HepG2 (cell line): Measurements from ENCODE around the gene TLX1. TPM values are rescaled to one million over a fixed set of nuclear protein-coding genes. Genes with fewer than 3 reads are reported as not detected.

Experiments used
- ATAC-seq: fragments of 200-7000 bp; cut with Tn5 transposase; 3 replicates; pipeline ENCODE4 v1.9.1; 2020; ENCODE audit warnings: mild to moderate bottlenecking, moderate library complexity
- BruUV-seq: library from RNA; stranded (reverse); fragments of 400-500 nt; replicated peaks from 2 replicates; lab custom pipeline; 2021; lab: Mats Ljungman, UMichigan
- CTCF ChIA-PET: fragments of 300-600 bp; formaldehyde crosslinking; extraction: SDS; loops from one replicate; lab custom pipeline; 2021; ENCODE audit warnings: low total read pairs, inconsistent platforms, low intra/inter-chr PET ratio; lab: Yijun Ruan, JAX
- POLR2A ChIA-PET: fragments of 350-600 bp; sonication (Branson Sonifier 250); formaldehyde crosslinking; loops from one replicate; lab custom pipeline; 2020; ENCODE audit warnings: antibody characterized with exemption, inconsistent platforms; lab: Yijun Ruan, JAX
- DNase-seq: peaks from one replicate; pipeline ENCODE4 v3.0.0-alpha.2; 2015; ENCODE audit warnings: low spot score
- FAIRE-seq: peaks from 3 replicates; lab custom pipeline; 2011; peaks lifted over from hg19 to GRCh38; lab: Jason Lieb, UNC
- H2AFZ ChIP-seq: one replicate; pipeline ENCODE4 v1.6.1; 2011; ENCODE audit warnings: low read length, inconsistent platforms
- H3K27ac ChIP-seq: fragments of 300-600 bp; 3 replicates; pipeline ENCODE4 v1.8.0; 2011; ENCODE audit warnings: mixed run types, mild to moderate bottlenecking, mixed read lengths, low read length, inconsistent platforms; ENCODE audit not compliant: insufficient read depth; ENCODE audit errors: extremely low read length
- H3K27me3 ChIP-seq, 2 experiments: fragments of 200-600 bp in 1 of 2; 2 replicates in 1 of 2; 3 replicates in 1 of 2; pipeline versions ENCODE4 v1.6.0 to v1.8.0; 2011; ENCODE audit warnings: low read length in 2 of 2, mild to moderate bottlenecking in 2 of 2, moderate library complexity in 2 of 2, inconsistent platforms in 1 of 2; ENCODE audit not compliant: insufficient read depth in 2 of 2, control insufficient read depth in 1 of 2
- H3K36me3 ChIP-seq, 2 experiments: fragments of 200-600 bp in 1 of 2; replicated peaks in 1 of 2; 2 replicates in 1 of 2; 3 replicates in 1 of 2; pipeline versions ENCODE4 v1.5.1 to v1.8.0; 2011; ENCODE audit warnings: low read length in 2 of 2, inconsistent platforms in 1 of 2; ENCODE audit not compliant: insufficient read depth in 2 of 2, control insufficient read depth in 1 of 2
- H3K4me1 ChIP-seq: 2 replicates; pipeline ENCODE4 v1.5.1; 2012; ENCODE audit warnings: low read length, inconsistent platforms; ENCODE audit not compliant: insufficient read depth
- H3K4me2 ChIP-seq: 2 replicates; pipeline ENCODE4 v1.6.0; 2011; ENCODE audit warnings: low read depth, low read length, inconsistent platforms
- H3K4me3 ChIP-seq, 3 experiments: fragments of 200-600 bp in 1 of 3; sonication (generic), shearing (Covaris generic) in 1 of 3; replicated peaks in 1 of 3; 2 replicates each; pipeline ENCODE4 v1.5.1; 2011 to 2016; ENCODE audit warnings: low read length in 3 of 3, inconsistent platforms in 2 of 3, low read depth in 2 of 3, mild to moderate bottlenecking in 2 of 3, control low read depth in 1 of 3, mixed read lengths in 1 of 3; ENCODE audit not compliant: insufficient read depth in 1 of 3
- H3K79me2 ChIP-seq: one replicate; pipeline ENCODE4 v1.6.1; 2011; ENCODE audit warnings: low read length, inconsistent platforms; ENCODE audit not compliant: insufficient read depth
- H3K9ac ChIP-seq: 2 replicates; pipeline ENCODE4 v1.6.0; 2011; ENCODE audit warnings: mild to moderate bottlenecking, low read depth, low read length, inconsistent platforms; ENCODE audit not compliant: insufficient read depth
- H3K9me3 ChIP-seq: 2 replicates; pipeline ENCODE4 v1.5.1; 2012; ENCODE audit warnings: mild to moderate bottlenecking, low read length
- H4K20me1 ChIP-seq: 2 replicates; pipeline ENCODE4 v1.6.0; 2011; ENCODE audit warnings: inconsistent platforms, mild to moderate bottlenecking, low read length, moderate library complexity; ENCODE audit not compliant: insufficient read depth
- AKNA ChIP-seq: sonication (generic); formaldehyde crosslinking; IDR thresholded peaks from 2 replicates; pipeline ENCODE4 v1.4.0; 2020; ENCODE audit warnings: missing genetic modification reagents, borderline replicate concordance
- ARHGAP35 ChIP-seq: sonication (generic); formaldehyde crosslinking; IDR thresholded peaks from 2 replicates; pipeline ENCODE4 v1.9.0; 2022; ENCODE audit warnings: mild to moderate bottlenecking, inconsistent platforms, moderate library complexity, missing genetic modification reagents, borderline replicate concordance
- CC2D1A ChIP-seq: sonication (generic); formaldehyde crosslinking; IDR thresholded peaks from 2 replicates; pipeline ENCODE4 v1.8.1; 2023; ENCODE audit warnings: mild to moderate bottlenecking, missing genetic modification reagents
- NFATC3 ChIP-seq: sonication (generic); formaldehyde crosslinking; IDR thresholded peaks from 2 replicates; pipeline ENCODE4 v1.5.1; 2020; ENCODE audit warnings: mild to moderate bottlenecking, missing genetic modification reagents
- NRL ChIP-seq: sonication (generic); formaldehyde crosslinking; IDR thresholded peaks from 2 replicates; pipeline ENCODE4 v1.5.0; 2020; ENCODE audit warnings: missing genetic modification reagents, mild to moderate bottlenecking, moderate library complexity, borderline replicate concordance
- POGZ ChIP-seq: sonication (generic); formaldehyde crosslinking; IDR thresholded peaks from 2 replicates; pipeline ENCODE4 v1.4.0; 2020; ENCODE audit warnings: mild to moderate bottlenecking, missing genetic modification reagents
- ZBTB33 ChIP-seq: sonication (generic); formaldehyde crosslinking; IDR thresholded peaks from 2 replicates; pipeline ENCODE4 v1.4.0; 2020; ENCODE audit warnings: missing genetic modification reagents
- ZBTB4 ChIP-seq: sonication (generic); formaldehyde crosslinking; IDR thresholded peaks from 2 replicates; pipeline ENCODE4 v1.4.0; 2020; ENCODE audit warnings: missing genetic modification reagents, mild to moderate bottlenecking, borderline replicate concordance
- ZBTB43 ChIP-seq: sonication (generic); formaldehyde crosslinking; conservative IDR thresholded peaks from 2 replicates; pipeline ENCODE4 v1.4.0; 2020; ENCODE audit warnings: missing genetic modification reagents
- ZNF138 ChIP-seq: sonication (generic); formaldehyde crosslinking; IDR thresholded peaks from 2 replicates; pipeline ENCODE4 v1.5.0; 2020; ENCODE audit warnings: mild to moderate bottlenecking, low read depth, missing genetic modification reagents
- ZNF841 ChIP-seq: sonication (generic); formaldehyde crosslinking; IDR thresholded peaks from 2 replicates; pipeline ENCODE4 v1.8.1; 2023; ENCODE audit warnings: missing genetic modification reagents, borderline replicate concordance
- ZSCAN12 ChIP-seq: sonication (generic); formaldehyde crosslinking; IDR thresholded peaks from 2 replicates; pipeline ENCODE4 v1.9.0; 2021; ENCODE audit warnings: mild to moderate bottlenecking, missing genetic modification reagents
- WGBS: methylation state at CpG from one replicate; pipeline ENCODE4 v1.1.6; 2017; ENCODE audit warnings: low lambda C conversion rate; 5-methylcytosine and 5-hydroxymethylcytosine counted together
- in situ Hi-C: cut with HindIII; loops from 2 replicates; pipeline ENCODE4 v1.10.0; 2017; ENCODE audit warnings: low pct_unique_long_range_greater_than_20kb; ENCODE audit not compliant: extremely low pct_ligation_motif_present
- intact Hi-C: fragments of 100-400 bp; cut with micrococcal nuclease; formaldehyde crosslinking; loops from one replicate; pipeline ENCODE4 v1.10.0; 2022; ENCODE audit not compliant: unreplicated experiment
- polyA plus RNA-seq, 8 experiments: library from polyadenylated mRNA; depleted of rRNA in 3 of 8; stranded (reverse) in 7 of 8; unstranded in 1 of 8; fragments of >200 nt; fragmentation: Illumina TruSeq in 4 of 8; extraction: Trizol in 4 of 8; gene quantifications; 2 replicates each; pipeline versions ENCODE4 v1.2.1 to v1.2.3, GENCODE V29; 2011 to 2016; ENCODE audit warnings: low read depth in 4 of 8, missing spikeins in 1 of 8, mixed read lengths in 1 of 8; ENCODE audit not compliant: insufficient read depth in 1 of 8
- total RNA-seq, 5 experiments: library from RNA; depleted of rRNA; stranded (reverse); fragments of >200 nt; fragmentation: Illumina TruSeq; extraction: Trizol; gene quantifications; 2 replicates each; pipeline ENCODE4 v1.2.3, GENCODE V29; 2016; ENCODE audit warnings: low read depth in 1 of 5

Gene TLX1
- total and polyA plus RNA-seq, 2 of the 13 experiments (the other 11 are each of a cell fraction or from before 2014, with no cell fraction given), result 0.07 to 0.26 TPM

GRCh38 chr10:101092881-101093354 is 38.2 kb upstream of the TLX1 start:
- CTCF ChIA-PET, result interaction anchor here (1.4 kb wide), 1 partner anchor 49 kb away, joined by 4 read pairs; no protein-coding TSS in a partner anchor
- Histone ChIP-seq H2AFZ (no peak overlapping the region), H3K9me3 (no peaks in the 10 kb centered on the region), H4K20me1 (no peaks in the 10 kb centered on the region), H3K4me3 (no peak overlapping the region), H3K4me1 (peaks cover 22% of the 10 kb centered on the region), H3K9ac (no peak overlapping the region), H3K79me2 (no peaks in the 10 kb centered on the region), H3K36me3 (no peaks in the 10 kb centered on the region), H3K27ac (no peak overlapping the region), H3K27me3 (peaks cover 11 to 81% of the 10 kb centered on the region in 2 experiments; a peak in 4 of 5 replicates), H3K4me2 (peak overlapping the region; percentile 8; the same call in 1 of the 2 replicates)
- POLR2A ChIA-PET, result interaction anchor here (1.1 to 2.0 kb wide), 3 partner anchors 20 to 49 kb away, joined by 6 to 8 read pairs (median 6); partner anchors contain the start of gene KAZALD1
- no TSS peak for BruUV-seq
- DNase-seq (peak; percentile 53), ATAC-seq (peak; percentile 55), FAIRE-seq (peak; percentile 65)
- in situ Hi-C loops, result no loop called here
- WGBS, result 0% methylated on average over 4 of the region's 9 CpGs
- intact Hi-C loops, result no loop called here
- TF ChIP-seq ZBTB43 (CRISPR knock-in tag), result no peak
- TF ChIP-seq ZNF841 (CRISPR knock-in tag), result no peak
- no peak for TF ChIP-seq ARHGAP35 (CRISPR knock-in tag)
- no peak for TF ChIP-seq AKNA
- TF ChIP-seq CC2D1A, result no peak
- TF ChIP-seq NRL (CRISPR knock-in tag), result no peak
- TF ChIP-seq ZSCAN12, result no peak
- no peak for TF ChIP-seq NFATC3 (CRISPR knock-in tag)
- TF ChIP-seq ZBTB33 (CRISPR knock-in tag), result no peak
- TF ChIP-seq ZNF138, result no peak
- no peak for TF ChIP-seq POGZ (CRISPR knock-in tag)
- no peak for TF ChIP-seq ZBTB4 (CRISPR knock-in tag)
